Chondrocyte (in vitro differentiated cells): ENCODE data around the gene ZNF521. TPM values are rescaled to one million over a fixed set of nuclear protein-coding genes. Genes with fewer than 3 reads are reported as not detected.

Source experiments
- DNase-seq: peaks from one replicate; pipeline ENCODE4 v3.0.0; 2021; ENCODE audit warnings: mixed read lengths, low spot score
- H3K27ac Mint-ChIP-seq: one replicate; pipeline ENCODE4 v1.8.0; 2021; ENCODE audit warnings: mild to moderate bottlenecking, moderate library complexity, mixed read lengths; ENCODE audit not compliant: unreplicated experiment
- H3K27me3 Mint-ChIP-seq: 2 replicates; pipeline ENCODE4 v1.8.0; 2021; ENCODE audit warnings: low read depth, mixed read lengths
- H3K36me3 Mint-ChIP-seq: 2 replicates; pipeline ENCODE4 v1.8.0; 2021; ENCODE audit warnings: low read depth, mixed read lengths
- H3K4me1 Mint-ChIP-seq: 2 replicates; pipeline ENCODE4 v1.8.0; 2021; ENCODE audit warnings: low read depth, mild to moderate bottlenecking, mixed read lengths
- H3K4me3 Mint-ChIP-seq: one replicate; pipeline ENCODE4 v1.8.0; 2021; ENCODE audit warnings: mild to moderate bottlenecking, moderate library complexity, mixed read lengths; ENCODE audit not compliant: unreplicated experiment
- H3K9me3 Mint-ChIP-seq: 2 replicates; pipeline ENCODE4 v1.8.0; 2021; ENCODE audit warnings: low read depth, mixed read lengths
- CTCF ChIP-seq: fragments of 200-600 bp; sonication (generic); IDR thresholded peaks from 2 replicates; pipeline ENCODE4 v1.5.0; 2021; ENCODE audit warnings: antibody characterized with exemption, mild to moderate bottlenecking, moderate library complexity
- long read RNA-seq: library from polyadenylated mRNA; stranded (forward); transcript quantifications from one replicate; pipeline ENCODE4 v2.0.0, GENCODE V29; 2021
- total RNA-seq: library from RNA; stranded (reverse); gene quantifications from 3 replicates; pipeline ENCODE4 v1.2.1, GENCODE V29; 2021

The ZNF521 gene
- 29.7 to 56.7 TPM (median 31.6 TPM) in 3 replicates for total RNA-seq
- long read RNA-seq, full-length matches to known transcripts = 14 of 25 reads
- long read RNA-seq, partial matches to known transcripts = 8 of 25 reads
- long read RNA-seq, other reads (novel, unspliced or antisense) = 3 of 25 reads

DNA sequence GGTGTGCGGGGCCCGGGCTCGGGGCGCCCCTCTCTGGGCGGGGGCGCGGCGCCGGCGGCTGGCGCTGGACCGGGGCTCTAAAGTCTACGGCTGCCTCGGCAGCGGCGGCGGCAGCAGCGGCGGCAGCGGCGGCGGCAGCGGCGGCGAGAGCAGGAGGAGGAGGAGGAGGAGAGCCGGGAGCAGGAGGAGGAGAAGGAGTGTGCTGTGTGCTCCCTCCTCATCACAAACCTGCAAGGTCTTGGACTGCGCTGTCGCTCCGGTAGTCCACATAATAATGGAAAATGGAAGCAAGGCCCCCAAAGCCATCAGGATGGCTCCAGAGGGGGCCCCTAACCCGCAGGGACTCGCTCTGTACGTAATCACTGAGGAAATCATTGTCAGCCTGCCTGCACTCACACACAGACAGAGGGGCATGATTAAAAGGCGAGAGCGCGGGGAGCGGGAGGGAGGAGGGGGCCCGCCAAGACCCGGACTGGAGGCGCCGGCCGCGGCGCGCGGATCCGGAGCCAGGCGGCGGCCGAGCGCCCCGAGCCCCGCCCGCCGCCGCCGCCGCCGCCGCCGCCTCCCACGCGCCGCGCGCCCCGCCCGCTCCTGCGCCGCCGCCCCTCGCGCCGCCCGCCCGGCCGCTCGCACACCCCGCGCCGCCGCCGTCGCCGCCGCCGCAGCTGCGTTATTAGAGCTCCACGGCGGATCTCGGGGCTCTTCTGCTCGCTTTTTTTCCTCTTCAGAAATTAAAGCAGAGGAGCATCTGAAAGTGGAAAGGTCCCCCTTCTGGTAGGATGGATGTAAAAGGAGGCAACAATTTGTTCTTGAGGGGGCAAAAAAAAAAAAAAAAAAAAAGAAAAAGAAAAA, at the start of gene ZNF521:
Gene ZNF521 (minus strand): TSS at position 390 of the 852 bp plus-strand sequence. CDS start 1,220 bp downstream, outside the sequence.
- H3K9me3 Mint-ChIP-seq = no peaks in the 10 kb centered on the region
- no peaks in the 10 kb centered on the region for H3K36me3 Mint-ChIP-seq
- peak within 1 kb of the TSS; percentile 96 for H3K27ac Mint-ChIP-seq
- H3K27me3 Mint-ChIP-seq = no peaks in the 10 kb centered on the region
- peak; percentile 94 for DNase-seq
- H3K4me3 Mint-ChIP-seq = peak within 1 kb of the TSS; percentile 98
- peaks cover 27% of the 10 kb centered on the region for H3K4me1 Mint-ChIP-seq
- peak; percentile 76 for TF ChIP-seq CTCF

DNA sequence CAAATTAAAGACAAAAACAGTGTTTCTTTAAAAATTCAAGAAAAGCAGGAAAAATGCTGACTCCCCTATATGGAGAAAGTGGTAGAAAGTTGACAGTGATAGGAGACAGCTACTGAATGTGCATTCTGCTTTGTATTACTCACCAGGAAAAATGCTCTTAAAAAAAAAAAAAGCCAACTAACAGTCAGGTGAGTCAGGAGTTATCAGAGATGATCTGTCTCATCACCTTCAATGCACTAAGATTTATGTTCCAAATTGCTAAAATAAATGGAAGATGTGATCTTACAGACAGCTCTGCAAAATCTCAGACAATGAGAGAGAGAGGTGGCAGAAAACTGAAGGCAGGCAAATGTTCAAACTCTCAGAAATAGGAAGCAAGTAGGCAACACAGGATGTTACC, 47.6 kb upstream of the ZNF521 start:
- H3K36me3 Mint-ChIP-seq = peaks cover 5% of the 10 kb centered on the region
- no peak for TF ChIP-seq CTCF

DNA sequence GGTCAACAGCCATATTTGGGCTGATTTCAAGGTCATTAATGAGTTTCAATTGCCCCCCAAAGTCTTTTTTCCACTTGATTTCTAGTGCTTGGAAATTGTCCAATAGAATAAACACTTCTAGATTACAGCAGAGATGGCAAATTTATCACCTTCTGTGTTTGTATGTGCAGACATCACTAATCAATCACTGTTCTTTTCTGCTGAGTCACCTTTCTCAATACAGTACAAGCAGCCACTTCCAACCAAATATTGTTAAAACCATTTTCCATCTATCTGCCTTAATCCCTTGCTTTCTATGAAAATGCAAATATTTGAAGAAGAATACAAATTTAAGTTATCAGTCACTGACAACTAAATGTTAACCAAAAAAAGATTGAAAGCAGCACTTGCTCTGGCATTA, 40.2 kb upstream of the ZNF521 start:
- DNase-seq = no peak
- H3K4me3 Mint-ChIP-seq = no peak overlapping the region
- H3K27me3 Mint-ChIP-seq = peaks cover 2% of the 10 kb centered on the region
- H3K9me3 Mint-ChIP-seq = peaks cover 24% of the 10 kb centered on the region
- no peak for TF ChIP-seq CTCF
- peaks cover 5% of the 10 kb centered on the region for H3K36me3 Mint-ChIP-seq
- H3K4me1 Mint-ChIP-seq = no peaks in the 10 kb centered on the region
- no peak overlapping the region for H3K27ac Mint-ChIP-seq

More for the DNA sequence above, 47.6 kb upstream of the ZNF521 start:
- Mint-ChIP-seq H3K9me3 (peaks cover 15% of the 10 kb centered on the region), H3K4me3 (no peak overlapping the region), H3K4me1 (peaks cover 5% of the 10 kb centered on the region), H3K27ac (no peak overlapping the region), H3K27me3 (no peaks in the 10 kb centered on the region)
- no peak for DNase-seq

DNA sequence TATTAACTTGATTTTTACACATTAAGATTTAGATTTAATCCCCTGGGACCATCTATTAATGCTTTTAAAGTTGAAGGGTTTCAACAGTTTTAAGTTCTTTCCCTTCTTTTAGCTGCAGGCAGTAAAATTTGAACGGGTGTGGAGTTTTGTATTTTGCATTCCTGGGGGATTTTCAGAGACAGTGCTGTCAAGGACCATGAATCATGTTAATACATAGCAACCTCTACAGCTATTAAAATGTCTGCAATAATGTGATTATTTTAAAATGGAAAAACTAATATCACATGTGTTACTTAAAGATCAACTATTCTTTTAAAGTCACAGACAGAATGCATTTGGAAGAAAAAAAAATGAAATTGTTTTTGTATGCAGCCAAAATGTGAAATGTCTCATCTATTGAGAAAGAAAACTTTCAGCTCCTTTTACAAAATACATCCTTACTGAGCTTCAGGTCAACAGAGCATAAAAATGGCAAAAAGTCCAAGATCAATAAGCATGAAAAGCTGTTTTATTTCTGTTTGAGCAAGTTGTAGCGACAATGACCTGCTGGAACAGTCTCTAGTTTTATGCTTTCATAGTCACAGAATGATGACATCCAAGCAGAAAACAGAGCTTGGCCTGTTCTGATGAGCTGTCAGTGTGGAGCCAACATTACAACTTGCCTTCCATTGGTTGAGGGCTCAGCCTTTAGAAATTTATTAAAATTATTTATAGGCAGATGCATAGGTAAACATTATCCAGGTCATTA, 21.6 kb upstream of the ZNF521 start:
- Mint-ChIP-seq H3K36me3 (no peaks in the 10 kb centered on the region), H3K9me3 (no peaks in the 10 kb centered on the region), H3K4me3 (no peak overlapping the region), H3K4me1 (peaks cover 26% of the 10 kb centered on the region), H3K27ac (no peak overlapping the region), H3K27me3 (no peaks in the 10 kb centered on the region)
- no peak for TF ChIP-seq CTCF
- no peak for DNase-seq

DNA sequence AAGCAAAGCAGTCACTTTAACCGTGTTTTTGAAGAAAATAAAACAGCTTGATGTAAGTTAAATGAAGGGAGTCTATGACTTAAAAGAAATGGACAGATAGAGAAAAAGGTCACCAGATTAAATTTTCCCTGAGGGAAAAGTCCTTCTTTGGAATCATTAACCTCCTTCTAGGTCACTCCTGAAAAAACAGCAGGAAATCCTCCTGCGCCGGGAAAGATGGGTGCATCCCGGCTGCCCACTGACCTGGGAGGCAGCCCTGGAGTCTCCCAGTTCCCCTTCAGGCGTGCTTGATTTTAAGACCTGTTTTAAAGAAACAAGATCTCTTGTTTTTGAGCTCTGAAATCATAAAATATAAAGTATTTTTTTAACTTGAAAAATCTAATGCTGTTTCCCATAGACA, 18.4 kb upstream of the ZNF521 start:
- no peak for TF ChIP-seq CTCF
- no peaks in the 10 kb centered on the region for H3K9me3 Mint-ChIP-seq
- no peak overlapping the region for H3K4me3 Mint-ChIP-seq
- H3K27me3 Mint-ChIP-seq = no peaks in the 10 kb centered on the region
- no peaks in the 10 kb centered on the region for H3K36me3 Mint-ChIP-seq
- peaks cover 26% of the 10 kb centered on the region for H3K4me1 Mint-ChIP-seq
- DNase-seq = no peak
- no peak overlapping the region for H3K27ac Mint-ChIP-seq
